ENCODE results near the gene DOCK8. TPM values are rescaled to one million over a fixed set of nuclear protein-coding genes. Genes with fewer than 3 reads are reported as not detected.

DOCK8 gene
- total and polyA plus RNA-seq, 2 of the 13 experiments (the other 11 are each of a cell fraction or from before 2014, with no cell fraction given), result 0.28 to 0.38 TPM

DNA sequence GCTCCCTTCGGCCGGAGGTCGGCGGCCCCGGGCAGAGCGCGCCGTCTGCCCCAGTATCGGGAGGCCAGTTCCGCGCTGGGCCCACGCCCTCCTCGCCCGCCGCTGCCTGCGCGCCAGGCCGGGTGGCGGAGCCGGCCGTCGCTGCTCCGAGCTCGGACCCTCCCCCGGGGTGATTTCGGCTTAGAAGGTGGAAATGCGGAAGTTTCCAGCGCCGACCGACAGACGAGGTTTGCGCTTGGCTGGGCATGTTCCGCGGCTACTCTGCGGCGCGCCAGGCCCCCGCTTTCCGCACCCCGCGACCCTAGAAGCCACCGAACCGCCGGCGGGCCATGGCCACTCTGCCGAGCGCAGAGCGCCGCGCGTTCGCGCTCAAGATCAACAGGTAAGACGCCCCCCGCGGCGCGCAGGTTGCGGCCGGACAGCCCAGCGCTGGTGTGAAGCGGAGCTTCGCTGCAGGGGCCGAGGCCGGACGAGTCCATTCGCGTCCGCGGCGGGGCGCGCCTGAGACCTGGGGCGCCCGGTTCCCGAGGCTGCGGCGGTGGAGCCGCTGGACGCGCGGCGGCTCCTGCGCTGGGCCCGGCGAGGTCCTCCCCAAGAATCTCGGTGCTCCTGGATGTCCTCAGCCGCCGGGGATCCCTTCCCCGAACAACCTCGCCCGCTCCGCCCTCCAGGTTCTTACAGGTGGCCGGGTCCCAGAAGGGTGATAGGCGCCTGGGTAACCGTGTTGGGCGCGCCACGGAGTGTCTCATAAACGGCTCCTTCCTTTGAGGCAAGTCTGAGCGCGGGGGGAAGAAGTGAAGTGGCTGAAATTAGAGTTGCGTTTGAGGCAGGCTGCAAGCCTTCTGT, at the start of gene DOCK8 (continued):
- TF ChIP-seq ZNF274 (CRISPR knock-in tag; IDR thresholded peaks at IDR 0.05) (peak; percentile 68; the same call in 1 of the 2 replicates), ZFYVE20 (CRISPR knock-in tag; IDR thresholded peaks at IDR 0.05; ENCODE audit: borderline replicate concordance, low read depth) (no peak), ZNF546 (CRISPR knock-in tag; conservative IDR thresholded peaks at IDR 0.05) (peak; percentile 36; the same call in 1 of the 2 replicates), SIX1 (CRISPR knock-in tag; IDR thresholded peaks at IDR 0.05; ENCODE audit: borderline replicate concordance) (no peak), ZNF780A (CRISPR knock-in tag; IDR thresholded peaks at IDR 0.05) (no peak), ZNF205 (CRISPR knock-in tag; IDR thresholded peaks at IDR 0.05) (no peak), ZFY (CRISPR knock-in tag; IDR thresholded peaks at IDR 0.05) (peak; percentile 67), SETDB1 (CRISPR knock-in tag; IDR thresholded peaks at IDR 0.05; ENCODE audit: borderline replicate concordance) (no peak), ZNF75D (CRISPR knock-in tag; IDR thresholded peaks at IDR 0.05; ENCODE audit: borderline replicate concordance) (no peak), HNRNPLL (IDR thresholded peaks at IDR 0.05; ENCODE audit: low read depth, low read length, poor library complexity, severe bottlenecking) (peak; percentile 88), ESRRA (CRISPR knock-in tag; IDR thresholded peaks at IDR 0.05; ENCODE audit: low read depth) (no peak), NKX3-1 (CRISPR knock-in tag; IDR thresholded peaks at IDR 0.05) (no peak), GTF2F1 (IDR thresholded peaks at IDR 0.05; ENCODE audit: low read length) (no peak), STAG1 (CRISPR knock-in tag; IDR thresholded peaks at IDR 0.05) (peak; percentile 44), ZNF317 (CRISPR knock-in tag; IDR thresholded peaks at IDR 0.05) (no peak)
- TF ChIP-seq, protein P1, sequence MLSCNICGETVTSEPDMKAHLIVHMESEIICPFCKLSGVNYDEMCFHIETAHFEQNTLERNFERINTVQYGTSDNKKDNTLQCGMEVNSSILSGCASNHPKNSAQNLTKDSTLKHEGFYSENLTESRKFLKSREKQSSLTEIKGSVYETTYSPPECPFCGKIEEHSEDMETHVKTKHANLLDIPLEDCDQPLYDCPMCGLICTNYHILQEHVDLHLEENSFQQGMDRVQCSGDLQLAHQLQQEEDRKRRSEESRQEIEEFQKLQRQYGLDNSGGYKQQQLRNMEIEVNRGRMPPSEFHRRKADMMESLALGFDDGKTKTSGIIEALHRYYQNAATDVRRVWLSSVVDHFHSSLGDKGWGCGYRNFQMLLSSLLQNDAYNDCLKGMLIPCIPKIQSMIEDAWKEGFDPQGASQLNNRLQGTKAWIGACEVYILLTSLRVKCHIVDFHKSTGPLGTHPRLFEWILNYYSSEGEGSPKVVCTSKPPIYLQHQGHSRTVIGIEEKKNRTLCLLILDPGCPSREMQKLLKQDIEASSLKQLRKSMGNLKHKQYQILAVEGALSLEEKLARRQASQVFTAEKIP (CRISPR knock-in tag; IDR thresholded peaks at IDR 0.05; ENCODE audit: borderline replicate concordance), result no peak
- TF ChIP-seq, protein P2, sequence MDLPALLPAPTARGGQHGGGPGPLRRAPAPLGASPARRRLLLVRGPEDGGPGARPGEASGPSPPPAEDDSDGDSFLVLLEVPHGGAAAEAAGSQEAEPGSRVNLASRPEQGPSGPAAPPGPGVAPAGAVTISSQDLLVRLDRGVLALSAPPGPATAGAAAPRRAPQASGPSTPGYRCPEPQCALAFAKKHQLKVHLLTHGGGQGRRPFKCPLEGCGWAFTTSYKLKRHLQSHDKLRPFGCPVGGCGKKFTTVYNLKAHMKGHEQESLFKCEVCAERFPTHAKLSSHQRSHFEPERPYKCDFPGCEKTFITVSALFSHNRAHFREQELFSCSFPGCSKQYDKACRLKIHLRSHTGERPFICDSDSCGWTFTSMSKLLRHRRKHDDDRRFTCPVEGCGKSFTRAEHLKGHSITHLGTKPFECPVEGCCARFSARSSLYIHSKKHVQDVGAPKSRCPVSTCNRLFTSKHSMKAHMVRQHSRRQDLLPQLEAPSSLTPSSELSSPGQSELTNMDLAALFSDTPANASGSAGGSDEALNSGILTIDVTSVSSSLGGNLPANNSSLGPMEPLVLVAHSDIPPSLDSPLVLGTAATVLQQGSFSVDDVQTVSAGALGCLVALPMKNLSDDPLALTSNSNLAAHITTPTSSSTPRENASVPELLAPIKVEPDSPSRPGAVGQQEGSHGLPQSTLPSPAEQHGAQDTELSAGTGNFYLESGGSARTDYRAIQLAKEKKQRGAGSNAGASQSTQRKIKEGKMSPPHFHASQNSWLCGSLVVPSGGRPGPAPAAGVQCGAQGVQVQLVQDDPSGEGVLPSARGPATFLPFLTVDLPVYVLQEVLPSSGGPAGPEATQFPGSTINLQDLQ (CRISPR knock-in tag; IDR thresholded peaks at IDR 0.05), result 0 out of 2 replicates have a peak, but pooled peaks have one; percentile 52
- TF ChIP-seq, protein P3, sequence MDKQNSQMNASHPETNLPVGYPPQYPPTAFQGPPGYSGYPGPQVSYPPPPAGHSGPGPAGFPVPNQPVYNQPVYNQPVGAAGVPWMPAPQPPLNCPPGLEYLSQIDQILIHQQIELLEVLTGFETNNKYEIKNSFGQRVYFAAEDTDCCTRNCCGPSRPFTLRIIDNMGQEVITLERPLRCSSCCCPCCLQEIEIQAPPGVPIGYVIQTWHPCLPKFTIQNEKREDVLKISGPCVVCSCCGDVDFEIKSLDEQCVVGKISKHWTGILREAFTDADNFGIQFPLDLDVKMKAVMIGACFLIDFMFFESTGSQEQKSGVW (CRISPR knock-in tag; IDR thresholded peaks at IDR 0.05; ENCODE audit: borderline replicate concordance), result no peak
- TF ChIP-seq, protein P4, sequence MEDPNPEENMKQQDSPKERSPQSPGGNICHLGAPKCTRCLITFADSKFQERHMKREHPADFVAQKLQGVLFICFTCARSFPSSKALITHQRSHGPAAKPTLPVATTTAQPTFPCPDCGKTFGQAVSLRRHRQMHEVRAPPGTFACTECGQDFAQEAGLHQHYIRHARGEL (CRISPR knock-in tag; IDR thresholded peaks at IDR 0.05), result no peak
